HG03575 (cell line): ENCODE results near the gene TRAPPC11.
"Not testable (repeated sequence)": the region's sequence is repeated elsewhere in the genome, so short reads cannot be mapped to it uniquely, and the experiment has no call there.

Source experiments
- ATAC-seq: cut with Tn5 transposase; IDR thresholded peaks from one replicate; pipeline ENCODE4 v1.9.1; 2021; ENCODE audit not compliant: unreplicated experiment, insufficient number of reproducible peaks, low FRiP score; ENCODE audit errors: extremely low read depth

TRAPPC11 gene

DNA sequence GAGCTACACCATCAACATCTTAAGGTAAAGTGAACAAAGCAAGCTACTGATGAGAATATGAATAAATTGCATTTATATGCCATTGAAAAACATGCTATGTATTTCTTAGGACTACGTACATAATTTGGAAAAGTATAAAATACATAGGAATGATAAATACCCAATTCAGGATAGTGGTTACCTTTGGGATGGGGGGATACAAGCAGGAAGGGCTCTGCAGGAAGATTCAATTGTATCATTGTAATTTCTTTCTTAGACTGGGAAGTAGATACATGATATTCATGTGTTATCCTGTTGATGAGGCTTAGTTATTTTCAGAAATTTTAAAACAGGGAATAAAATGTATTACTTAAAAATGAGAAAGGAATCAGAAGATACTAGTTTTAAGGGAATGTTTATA, 43.4 kb downstream of the TRAPPC11 start:
- ATAC-seq = no peak

DNA sequence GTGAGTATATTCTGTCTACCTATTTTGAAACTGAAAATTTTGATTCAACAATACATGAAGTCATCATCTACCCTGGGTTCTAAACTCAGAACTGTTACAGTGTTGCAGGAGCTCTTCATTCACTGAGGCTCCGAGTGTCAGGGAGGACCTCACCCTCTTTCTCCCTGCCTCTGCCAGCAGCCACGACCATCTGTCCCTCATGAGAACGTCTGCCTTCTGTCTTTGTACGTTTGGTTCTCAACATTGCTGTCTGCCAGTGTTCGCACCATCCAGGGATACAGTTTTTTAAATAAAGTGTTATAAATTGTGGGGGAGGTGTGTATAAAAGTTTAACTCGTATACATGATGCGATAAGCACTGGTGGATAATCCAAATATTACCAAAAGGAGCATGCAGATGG, 55.5 kb downstream of the TRAPPC11 start:
- no peak for ATAC-seq

DNA sequence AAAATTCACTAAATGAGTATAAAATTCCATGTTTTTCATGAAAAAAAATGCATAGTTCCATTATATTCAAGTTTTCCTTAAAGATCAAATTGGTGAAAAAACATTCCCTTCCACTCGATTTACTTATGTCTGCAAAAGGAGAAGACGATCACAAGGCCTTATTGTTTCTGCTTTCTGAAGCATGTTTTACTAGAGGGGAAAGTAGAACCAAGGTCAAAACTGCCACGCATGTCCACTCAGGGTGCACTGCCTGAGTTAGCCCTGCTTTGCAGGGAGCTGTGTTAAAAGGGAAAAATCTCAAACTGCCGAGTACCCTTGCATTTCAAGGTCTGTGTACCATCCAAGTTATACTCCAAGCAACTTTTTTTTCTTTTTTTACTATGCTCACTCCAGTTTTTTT, 57.2 kb downstream of the TRAPPC11 start:
- ATAC-seq = no peak

DNA sequence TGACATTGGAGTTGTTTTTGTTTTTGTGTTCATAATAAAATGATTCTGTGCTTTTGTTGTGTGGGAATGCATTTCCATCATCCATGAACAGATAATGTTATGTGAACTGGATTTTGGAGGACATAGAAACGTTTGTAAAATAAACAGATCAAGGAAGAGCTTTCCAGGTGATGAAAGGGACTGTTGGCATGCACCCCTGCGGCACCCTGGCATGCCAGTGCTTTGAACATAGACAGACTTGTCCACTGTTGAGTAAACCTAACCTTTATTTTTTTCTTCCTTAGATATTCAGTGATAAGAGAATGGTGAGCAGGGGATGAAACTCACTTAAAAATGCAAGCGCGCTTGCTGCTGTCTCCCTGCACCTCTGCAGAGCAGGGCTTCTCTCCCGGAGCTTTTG, 59.8 kb downstream of the TRAPPC11 start:
- ATAC-seq = no peak

DNA sequence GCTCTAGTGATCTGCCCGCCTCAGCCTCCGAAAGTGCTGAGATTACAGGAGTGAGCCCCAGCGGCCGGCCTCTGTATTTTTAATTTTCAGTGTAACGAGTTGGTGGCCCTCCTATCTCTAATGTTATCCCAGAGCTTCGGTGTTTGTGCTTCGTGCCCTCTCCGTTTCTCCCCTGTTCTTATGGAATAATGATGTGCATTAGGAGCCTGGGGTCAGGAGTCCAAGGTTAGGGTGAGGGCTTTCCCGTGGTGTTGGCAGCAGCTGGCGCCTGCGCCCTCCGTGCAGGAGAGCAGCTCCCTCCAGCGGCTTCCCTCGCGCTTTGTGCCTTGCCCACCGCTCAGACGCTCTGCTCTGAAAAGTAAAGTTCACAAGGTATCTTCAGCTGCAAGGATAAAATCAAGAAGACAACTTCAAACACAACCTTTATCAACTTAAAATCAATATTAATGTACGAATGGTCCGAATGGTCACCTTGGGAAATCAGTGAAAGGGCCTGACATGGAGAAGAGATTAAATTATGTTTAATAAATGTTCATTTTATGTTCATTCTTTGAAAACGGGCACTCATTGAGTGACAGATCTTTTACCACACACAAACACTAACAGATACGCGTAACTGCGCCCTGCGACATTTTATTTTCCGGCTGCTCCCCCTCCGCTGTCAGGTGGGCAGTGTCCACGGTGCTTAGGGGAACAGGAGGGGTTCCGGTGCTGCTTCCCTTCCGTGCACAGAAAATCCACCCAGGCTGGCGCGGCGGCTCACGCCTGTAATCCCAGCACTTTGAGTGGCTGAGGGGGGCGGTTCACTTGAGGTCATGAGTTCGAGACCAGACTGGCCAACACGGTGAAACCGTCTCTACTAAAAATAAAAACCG, 62.4 kb downstream of the TRAPPC11 start:
- ATAC-seq = no peak

DNA sequence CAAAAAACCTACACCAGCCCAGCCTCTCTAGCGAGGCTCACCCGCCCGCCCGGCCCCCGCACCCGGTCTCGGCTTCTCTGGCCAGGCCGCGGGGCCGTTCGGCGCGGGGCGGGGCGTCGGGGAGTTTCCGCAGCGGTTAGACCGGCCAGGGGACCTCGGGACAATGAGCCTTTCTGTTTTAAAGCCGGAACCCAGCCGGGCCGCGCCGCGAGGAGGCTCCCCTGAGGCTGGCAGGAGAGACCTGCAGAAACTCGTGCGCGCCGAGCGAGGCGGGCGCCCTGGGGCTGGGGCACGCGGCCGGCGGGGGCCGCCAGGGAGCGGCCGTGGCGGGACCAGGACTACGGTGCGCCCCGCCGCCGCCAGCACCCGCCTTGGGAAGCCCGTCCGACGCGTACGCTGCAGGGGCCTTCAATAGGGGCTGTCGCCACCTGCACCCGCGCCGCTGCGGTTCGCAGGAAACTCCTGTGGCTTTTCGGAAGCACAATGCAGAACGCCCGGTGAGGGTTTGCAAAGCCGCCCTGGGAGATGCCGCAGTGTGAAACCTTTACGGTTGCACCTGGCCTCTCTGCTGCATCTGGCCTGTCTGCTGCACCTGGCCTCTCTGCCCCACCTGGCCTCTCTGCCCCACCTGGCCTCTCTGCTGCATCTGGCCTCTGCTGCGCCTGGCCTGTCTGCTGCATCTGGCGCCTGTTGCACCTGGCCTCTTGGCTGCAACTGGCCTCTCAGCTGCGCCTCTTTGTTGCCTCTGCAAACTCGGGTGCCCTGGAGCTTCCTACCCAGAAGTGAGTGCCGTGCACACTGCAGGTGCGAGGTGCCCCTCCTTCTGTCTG, 63.9 kb downstream of the TRAPPC11 start:
- ATAC-seq = no peak

DNA sequence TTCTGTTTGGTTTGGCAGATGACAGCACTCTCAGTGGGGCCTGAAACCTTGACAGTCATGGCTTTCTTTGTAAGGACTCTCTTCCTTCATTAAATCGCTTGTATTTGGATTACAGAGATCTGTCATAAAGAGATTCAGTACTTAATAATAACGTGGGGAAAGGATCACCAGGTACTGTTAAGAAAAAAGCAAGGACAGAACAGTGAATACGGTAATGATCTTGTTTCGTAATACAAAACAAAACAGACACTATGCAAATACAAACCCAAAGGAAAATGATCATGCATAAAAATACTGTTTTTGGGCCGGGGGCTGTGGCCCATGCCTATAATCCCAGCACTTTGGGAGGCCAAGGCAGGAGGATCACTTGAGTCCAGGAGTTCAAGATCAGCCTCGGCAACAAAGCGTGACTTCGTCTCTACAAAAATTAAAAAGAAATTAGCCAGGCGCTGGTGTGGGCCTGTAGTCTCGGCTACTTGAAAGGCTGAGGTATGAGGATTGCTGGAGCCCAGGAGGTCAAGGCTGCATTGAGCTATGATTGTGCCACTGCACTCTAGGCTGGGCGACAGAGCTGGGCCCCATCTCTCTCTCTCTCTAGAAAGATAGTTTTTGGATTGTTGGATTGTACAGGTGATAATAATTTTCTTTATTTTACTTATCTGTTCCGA, 64.6 kb downstream of the TRAPPC11 start:
- ATAC-seq = no peak

DNA sequence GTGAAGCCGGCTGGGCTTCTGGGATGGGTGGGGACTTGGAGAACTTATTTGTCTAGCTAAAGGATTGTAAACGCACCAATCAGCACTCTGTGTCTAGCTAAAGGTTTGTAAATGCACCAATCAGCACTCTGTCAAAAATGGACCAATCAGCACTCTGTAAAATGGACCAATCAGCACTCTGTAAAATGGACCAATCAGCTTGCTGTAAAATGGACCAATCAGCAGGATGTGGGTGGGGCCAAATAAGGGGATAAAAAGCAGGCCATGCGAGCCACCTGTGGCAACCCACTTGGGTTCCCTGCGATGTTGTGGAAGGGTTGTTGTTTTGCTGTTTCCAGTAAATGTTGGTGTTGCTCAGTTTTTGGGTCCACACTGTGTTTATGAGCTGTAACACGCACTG, 66.5 kb downstream of the TRAPPC11 start:
- not testable (repeated sequence) for ATAC-seq

DNA sequence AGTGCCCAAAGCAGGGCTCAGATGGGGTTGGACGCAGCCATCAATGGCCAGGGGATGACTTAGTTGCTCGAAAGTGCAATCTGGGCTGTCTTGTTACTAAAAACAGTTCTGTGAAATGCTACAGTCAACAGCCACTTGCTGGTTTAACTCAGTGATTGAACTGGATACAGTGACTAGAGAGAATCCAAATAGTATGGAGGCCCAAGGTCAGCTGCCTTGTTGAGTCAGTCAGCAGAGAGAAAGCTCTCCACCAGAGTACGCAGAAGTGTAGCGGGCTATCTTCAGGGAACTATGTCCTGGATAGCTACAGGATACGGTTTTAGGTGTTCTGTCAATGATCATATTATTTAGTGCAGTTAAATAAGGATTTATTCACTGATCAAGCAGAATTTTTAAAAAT, 68.4 kb downstream of the TRAPPC11 start:
- no peak for ATAC-seq

DNA sequence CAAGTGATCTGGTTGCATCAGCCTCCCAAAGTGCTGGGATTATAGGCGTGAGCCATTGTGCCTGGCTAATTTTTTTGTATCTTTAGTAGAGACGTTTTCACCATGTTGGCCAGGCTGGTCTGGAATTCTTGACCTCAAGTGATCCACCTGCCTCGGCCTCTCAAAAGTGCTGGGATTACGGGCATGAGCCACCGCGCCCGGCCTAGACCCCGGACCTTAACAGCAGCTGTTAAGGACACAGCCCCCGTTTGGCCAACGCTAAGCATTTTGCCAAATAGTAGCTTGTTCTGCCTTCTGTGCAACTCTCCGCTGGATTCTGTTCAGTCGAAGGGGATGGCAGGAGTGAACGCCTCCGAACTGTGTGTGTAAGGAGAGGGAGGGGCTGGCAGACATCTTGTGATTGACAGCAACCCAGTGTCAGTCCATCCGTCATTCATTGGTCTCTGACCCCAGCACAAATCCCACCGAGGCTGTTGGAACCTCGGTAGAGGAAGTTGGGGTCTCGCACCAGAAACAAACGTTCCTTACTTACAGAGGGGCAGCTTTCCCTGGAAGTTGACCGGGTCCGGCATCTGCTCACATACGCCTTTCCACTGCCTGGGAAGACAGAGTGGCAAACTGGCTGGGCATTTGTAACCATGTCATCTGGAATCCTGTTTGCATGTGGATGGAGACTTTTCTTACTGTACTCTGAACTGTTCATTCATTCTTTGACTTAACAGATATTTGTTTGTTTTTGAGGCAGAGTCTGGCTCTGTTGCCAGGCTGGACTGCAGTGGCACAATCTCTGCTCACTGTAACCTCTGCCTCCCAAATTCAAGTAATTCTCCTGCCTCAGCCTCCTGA, 69.4 kb downstream of the TRAPPC11 start:
- no peak for ATAC-seq

DNA sequence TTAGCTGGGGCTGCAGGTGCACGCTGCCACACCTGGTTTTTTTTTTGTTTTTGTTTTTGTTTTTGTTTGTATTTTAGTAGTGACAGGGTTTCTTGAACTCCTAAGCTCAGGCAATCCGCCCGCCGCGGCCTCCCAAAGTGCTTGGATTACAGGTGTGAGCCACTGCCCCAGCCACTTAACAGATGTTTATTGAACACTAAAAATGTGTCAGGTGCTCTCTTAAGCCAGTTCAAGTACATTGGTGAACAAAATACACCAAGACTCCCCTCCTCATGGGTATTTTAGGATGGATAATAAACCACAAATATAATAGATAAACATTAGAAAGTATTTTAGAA, 69.9 kb downstream of the TRAPPC11 start:
- no peak for ATAC-seq

DNA sequence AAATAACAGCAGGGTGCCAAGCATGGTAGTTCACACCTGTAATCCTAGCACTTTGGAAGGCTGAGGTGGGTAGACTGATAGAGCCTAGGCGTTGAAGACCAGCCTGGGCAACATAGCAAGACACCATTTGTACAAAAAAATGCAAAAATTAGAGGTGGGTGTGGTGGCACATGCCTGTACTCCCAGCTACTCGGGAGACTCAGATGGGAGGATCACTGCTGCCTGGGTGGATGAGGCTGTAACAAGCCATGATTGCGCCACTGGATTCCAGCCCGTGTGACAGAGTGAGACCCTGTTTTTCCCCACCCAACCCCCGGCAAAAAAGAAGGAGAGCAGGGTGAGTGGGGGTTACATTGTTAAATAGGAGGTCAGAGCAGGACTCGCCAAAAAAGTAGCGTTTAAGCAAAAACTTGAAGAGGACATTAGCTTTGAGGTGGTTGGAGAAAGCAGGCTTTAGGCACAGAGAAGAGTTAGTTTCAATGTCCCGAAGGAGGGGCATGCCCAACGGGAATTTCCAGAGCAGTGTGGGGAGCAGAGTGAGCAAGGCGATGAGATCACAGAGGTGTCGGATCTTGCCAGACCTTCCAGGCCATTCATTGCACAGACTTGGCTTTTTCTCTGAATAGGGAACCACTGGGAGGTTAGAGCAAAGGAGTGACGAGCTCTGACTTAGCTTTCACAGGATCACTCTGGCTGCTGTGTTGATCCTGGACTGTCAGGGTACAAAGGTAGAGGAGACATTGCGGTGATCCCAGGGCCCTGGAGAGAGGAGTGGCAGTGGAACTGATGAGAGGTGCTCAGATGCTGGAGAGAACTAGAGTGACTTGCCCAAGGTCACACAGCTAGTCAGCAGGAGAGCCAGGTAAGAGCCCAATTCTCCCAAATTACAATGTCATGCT, 70.6 kb downstream of the TRAPPC11 start:
- no peak for ATAC-seq

DNA sequence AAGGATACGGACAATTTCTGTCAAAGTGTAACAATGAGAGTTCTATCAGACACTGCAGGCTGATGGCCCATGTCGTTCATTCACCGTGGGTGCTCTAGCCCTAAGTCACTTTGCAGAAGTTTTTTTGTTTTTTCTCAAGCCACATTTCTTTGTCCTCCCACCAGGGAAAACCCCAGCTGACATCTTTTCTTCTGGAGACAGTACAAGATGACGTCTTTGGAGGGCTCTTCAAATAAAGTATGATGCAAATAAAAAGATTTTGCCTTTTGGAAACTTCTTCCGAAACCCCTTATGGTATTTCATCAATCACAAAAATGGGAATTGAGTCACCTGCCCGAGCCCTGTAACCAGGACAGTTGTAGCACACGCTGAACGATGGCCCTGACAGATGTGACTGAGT, 73.2 kb downstream of the TRAPPC11 start:
- ATAC-seq = no peak

DNA sequence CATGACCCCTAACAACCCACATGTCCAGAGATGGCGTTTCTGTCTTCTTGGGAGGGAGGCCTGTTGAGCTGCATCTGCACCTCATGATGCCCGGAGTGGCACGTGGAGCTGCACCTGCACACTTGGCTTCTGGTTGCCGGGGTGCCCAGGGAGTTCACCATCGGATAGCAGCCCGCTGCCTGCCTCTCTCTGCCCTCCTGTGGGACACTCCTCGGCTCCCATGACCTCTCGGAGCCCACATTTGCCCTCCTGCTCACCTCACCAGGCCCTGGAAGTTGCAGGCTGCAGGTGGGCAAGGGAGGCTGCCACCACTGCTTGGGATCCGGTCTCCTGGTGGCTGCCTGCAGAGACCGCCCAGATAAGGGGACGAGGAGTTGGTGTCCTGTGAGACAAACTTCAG, 74.1 kb downstream of the TRAPPC11 start:
- ATAC-seq = no peak

DNA sequence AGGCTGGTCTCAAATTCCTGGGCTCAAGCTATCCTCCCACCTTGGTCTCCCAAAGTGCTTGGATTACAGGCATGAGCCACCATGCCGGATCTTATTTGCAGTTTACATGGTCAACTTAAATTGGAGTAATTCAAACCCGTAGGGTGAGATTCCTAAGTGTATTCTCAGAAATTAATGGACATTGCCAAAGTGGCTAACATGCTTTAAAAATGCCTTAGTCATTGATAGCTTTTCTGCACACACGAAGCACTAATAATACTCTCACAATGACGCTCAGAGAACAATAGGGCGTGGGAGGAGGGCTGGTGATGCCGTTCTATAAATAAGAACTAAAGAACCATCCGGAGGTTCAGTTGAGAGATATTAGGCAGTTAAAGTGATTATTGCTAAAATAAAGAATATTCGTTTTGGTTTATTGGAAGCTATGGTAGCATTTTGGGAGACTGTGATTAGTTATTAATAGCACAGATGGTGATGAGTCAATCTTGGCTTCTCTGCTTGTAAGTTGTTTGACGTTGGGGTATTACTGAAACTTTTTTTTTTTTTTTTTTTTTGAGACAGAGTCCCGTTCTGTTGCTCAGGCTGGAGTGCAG, 79.1 kb downstream of the TRAPPC11 start:
- no peak for ATAC-seq

DNA sequence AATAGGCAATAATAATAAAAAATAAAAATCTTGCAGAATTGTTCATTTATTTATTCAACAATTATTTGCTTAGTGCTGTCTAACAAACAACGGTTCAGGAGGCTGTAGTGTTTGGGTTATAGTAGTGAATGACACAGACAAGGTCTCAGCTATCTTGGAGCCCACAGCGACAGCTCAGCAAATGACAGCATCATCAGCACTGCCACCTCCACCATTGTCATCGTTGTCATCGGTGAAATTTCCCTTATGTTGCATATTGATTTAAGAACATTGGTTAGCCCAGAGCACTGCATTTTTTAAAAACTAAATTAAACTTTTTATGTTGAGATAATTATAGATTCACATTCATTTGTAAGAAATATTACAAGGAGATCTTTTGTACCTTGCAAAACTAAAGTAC, 79.9 kb downstream of the TRAPPC11 start:
- no peak for ATAC-seq

DNA sequence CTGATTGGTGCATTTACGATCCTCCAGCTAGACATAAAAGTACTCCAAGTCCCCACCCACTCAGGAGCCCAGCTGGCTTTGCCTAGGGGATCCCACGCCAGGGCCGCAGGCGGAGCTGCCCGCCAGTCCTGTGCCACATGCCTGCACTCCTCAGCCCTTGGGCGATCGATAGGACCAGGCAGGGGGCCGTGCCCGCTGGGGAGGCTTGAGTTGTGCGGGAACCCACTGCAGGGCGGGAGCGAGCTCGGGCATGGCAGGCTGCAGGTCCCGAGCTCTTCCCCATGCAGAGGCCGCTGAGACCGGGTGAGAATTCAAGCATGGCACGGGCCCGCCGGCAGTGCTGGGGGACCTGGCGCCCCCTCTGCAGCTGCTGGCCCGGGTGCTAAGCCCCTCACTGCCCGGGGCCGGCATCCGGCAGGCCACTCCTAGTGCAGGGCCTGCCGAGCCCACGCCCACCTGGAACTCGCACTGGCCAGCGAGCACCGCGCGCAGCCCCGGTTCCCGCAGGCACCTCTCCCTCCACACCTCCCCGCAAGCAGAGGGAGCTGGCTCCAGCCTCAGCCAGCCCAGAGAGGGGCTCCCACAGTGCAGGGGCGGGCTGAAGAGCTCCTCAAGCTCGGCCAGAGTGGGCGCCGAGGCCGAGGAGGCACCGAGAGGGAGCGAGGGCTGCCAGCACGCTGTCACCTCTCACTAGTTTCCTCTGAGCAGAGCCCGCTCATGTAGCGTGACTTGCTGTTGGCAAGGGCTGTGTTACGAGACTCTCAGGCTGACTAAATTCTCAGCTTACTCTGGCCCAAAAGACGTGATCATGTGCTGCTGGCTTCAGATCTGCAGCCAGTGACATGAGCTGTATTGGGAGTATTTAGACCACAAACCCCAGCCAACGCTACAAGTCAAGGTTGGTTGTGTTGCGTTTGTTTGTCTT, 87.5 kb downstream of the TRAPPC11 start:
- no peak for ATAC-seq
